Ovary (tissue), 9 donors: ENCODE results near the gene CCDC60. TPM values are rescaled to one million over a fixed set of nuclear protein-coding genes. Genes with fewer than 3 reads are reported as not detected.

Experiments used
- DNase-seq, 5 donors: peaks; one replicate each; pipeline ENCODE4 v3.0.0-alpha.2; 2019 to 2020
- H3K27ac ChIP-seq, 2 donors: fragments of 200-600 bp; one replicate each; pipeline versions ENCODE4 v1.5.1 to v1.8.0; 2019 to 2022
- H3K27me3 ChIP-seq: fragments of 200-600 bp; one replicate; pipeline ENCODE4 v1.8.0; 2022
- H3K36me3 ChIP-seq: fragments of 200-600 bp; sonication (generic); one replicate; pipeline ENCODE4 v1.5.1; 2019
- H3K4me1 ChIP-seq: one replicate; pipeline ENCODE4 v1.8.1; 2013; ENCODE audit warnings: mild to moderate bottlenecking, moderate library complexity; ENCODE audit not compliant: insufficient read depth
- H3K4me3 ChIP-seq: fragments of 200-600 bp; sonication (generic); one replicate; pipeline ENCODE4 v1.5.1; 2017
- H3K9me3 ChIP-seq, 2 donors: fragments of 200-600 bp in 1 of 2; sonication (generic) in 1 of 2; one replicate each; pipeline versions ENCODE4 v1.5.1 to v1.8.1; 2013 to 2019; ENCODE audit warnings: mild to moderate bottlenecking in 1 of 2, moderate library complexity in 1 of 2
- EP300 ChIP-seq: sonication (generic); formaldehyde crosslinking; IDR thresholded peaks from one replicate; pipeline ENCODE4 v1.6.1; 2017; ENCODE audit warnings: antibody characterized with exemption
- POLR2A ChIP-seq: fragments of 450-650 bp; IDR thresholded peaks from one replicate; pipeline ENCODE4 v1.6.1; 2017; ENCODE audit warnings: antibody characterized with exemption, mild to moderate bottlenecking, moderate library complexity
- WGBS, 3 donors: extraction: QIAGEN DNeasy Blood & Tissue Kit in 1 of 3; methylation state at CpG; one replicate each; pipeline versions ENCODE4 v1.1.5 to v1.1.7; 2013 to 2017; 5-methylcytosine and 5-hydroxymethylcytosine counted together
- intact Hi-C, 4 donors: fragments of 100-400 bp; cut with DNase I; formaldehyde crosslinking; loops; one replicate each; pipeline versions ENCODE4 v1.11.0 to v1.15.1; 2022 to 2023
- polyA plus RNA-seq, 2 donors: library from polyadenylated mRNA; stranded (reverse); fragments of 200-250 nt in 1 of 2; fragments of 350-450 nt in 1 of 2; fragmentation: Illumina TruSeq in 1 of 2; extraction: RNeasy Lipid Tissue Mini Kit (QIAGEN cat#74804) in 1 of 2; gene quantifications; one replicate each; pipeline ENCODE4 v1.2.3, GENCODE V29; 2013 to 2014
- total RNA-seq, 7 donors: library from RNA; depleted of rRNA in 2 of 7; stranded (reverse); fragments of >200 nt in 2 of 7; fragmentation: NEBNext Ultra II Directional in 3 of 7; extraction: Animal tissue kit (Norgen Biotek cat#: 25700) in 3 of 7; gene quantifications; one replicate each; pipeline versions ENCODE4 v1.1.0 to v1.2.4, GENCODE V29; 2016 to 2023
- TF ChIP-seq, protein P1 (sequence below), 3 donors: fragments of 450-650 bp in 2 of 3; fragments of 200-600 bp in 1 of 3; IDR thresholded peaks; one replicate each; pipeline versions ENCODE4 v1.5.1 to v1.8.0; 2016 to 2022; ENCODE audit warnings: antibody characterized with exemption in 3 of 3, mild to moderate bottlenecking in 1 of 3
- donor health status: DM: no; HTN: no; CAD: no; lungs with moderate emphysema.
- donor health status: DM: no; HTN: no; CAD: no.
- donor health status: Bipolar disorder and iron deficiency.
- donor health status: DM: yes; HTN: yes; CAD: no.
- donor health status: DM: no; HTN: no; CAD: no.
- donor health status: DM: yes; HTN: yes; CAD: no.

Gene CCDC60
- total and polyA plus RNA-seq, 9 donors = 0.32 to 9.1 (median 0.59) TPM; not detected in 3

DNA sequence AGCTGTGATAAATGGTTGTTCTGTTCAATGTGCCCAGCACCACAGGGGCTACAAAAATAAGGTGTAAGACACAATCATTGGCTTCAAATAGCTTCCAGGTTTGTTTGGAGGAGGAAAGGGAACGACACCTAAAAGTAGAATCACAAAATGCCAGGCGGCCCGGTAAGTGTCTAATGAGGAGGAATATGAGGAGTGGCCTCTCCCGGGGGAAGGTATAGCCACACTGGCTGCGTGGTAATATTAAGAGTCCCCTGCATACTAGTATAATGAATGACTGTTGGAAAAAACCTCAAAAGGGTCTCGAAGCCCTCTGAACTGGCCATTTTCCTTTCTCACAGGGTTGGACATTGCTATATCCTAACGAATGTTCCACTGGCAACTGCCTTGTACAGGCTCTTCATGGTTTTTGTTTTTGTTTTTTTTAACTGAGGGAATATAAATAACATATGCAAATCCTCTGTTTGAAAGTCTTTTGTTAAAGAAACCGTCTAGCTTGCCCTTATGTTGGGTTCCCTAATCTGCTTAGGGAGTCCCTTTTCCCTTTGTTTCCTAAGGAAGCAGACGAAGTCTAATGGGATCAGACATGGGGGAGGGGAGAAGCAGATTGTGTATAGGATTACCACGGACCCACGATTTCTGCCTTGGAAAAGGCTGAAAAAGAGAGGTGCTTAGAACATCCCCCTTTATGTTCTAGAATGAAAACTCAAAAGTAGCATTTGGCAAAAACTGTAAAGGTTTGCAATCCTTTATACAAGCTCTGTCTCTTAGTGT, 4.2 kb downstream of the CCDC60 start:
- Histone ChIP-seq H3K4me1 (no peaks in the 10 kb centered on the region), H3K27ac (no peak overlapping the region), H3K4me3 (no peak overlapping the region), H3K36me3 (no peaks in the 10 kb centered on the region), H3K27me3 (no peaks in the 10 kb centered on the region), H3K9me3 (no peaks in the 10 kb centered on the region)
- WGBS, 3 donors = 42 to 53% (median 42%) methylated on average over 11 of the region's 11 CpGs
- no peak for TF ChIP-seq POLR2A
- TF ChIP-seq, protein P1, sequence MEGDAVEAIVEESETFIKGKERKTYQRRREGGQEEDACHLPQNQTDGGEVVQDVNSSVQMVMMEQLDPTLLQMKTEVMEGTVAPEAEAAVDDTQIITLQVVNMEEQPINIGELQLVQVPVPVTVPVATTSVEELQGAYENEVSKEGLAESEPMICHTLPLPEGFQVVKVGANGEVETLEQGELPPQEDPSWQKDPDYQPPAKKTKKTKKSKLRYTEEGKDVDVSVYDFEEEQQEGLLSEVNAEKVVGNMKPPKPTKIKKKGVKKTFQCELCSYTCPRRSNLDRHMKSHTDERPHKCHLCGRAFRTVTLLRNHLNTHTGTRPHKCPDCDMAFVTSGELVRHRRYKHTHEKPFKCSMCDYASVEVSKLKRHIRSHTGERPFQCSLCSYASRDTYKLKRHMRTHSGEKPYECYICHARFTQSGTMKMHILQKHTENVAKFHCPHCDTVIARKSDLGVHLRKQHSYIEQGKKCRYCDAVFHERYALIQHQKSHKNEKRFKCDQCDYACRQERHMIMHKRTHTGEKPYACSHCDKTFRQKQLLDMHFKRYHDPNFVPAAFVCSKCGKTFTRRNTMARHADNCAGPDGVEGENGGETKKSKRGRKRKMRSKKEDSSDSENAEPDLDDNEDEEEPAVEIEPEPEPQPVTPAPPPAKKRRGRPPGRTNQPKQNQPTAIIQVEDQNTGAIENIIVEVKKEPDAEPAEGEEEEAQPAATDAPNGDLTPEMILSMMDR (IDR thresholded peaks at IDR 0.05) = no peak
- no peak for TF ChIP-seq EP300
- no peak for DNase-seq
- intact Hi-C loops = no loop called here

DNA sequence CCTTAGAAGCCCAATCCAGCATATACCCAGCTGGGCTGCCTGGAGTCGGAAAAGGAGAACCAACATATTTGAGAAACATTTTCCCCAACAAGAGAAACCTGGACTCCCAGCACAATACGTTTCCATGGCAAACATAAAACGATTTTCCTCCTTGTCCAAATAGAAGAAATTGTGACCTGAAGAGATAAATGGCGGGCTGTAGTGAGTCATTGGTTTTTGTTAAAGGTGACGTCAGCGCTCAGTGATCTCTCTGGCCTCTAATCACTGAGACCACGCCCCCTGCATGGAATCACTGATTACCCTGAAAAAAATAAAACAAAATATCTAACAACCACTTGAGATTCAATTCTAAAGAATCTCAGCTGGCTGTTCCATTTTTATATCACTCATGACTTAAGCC, 6.0 kb downstream of the CCDC60 start:
- H3K4me3 ChIP-seq = no peak overlapping the region
- no peak for TF ChIP-seq POLR2A
- TF ChIP-seq EP300 = no peak
- TF ChIP-seq, protein P1 (IDR thresholded peaks at IDR 0.05) = no peak
- no peak overlapping the region for H3K27ac ChIP-seq
- intact Hi-C loops = no loop called here
- no peak for DNase-seq
- H3K36me3 ChIP-seq = no peaks in the 10 kb centered on the region
- 32 to 53% (median 35%) methylated on average over 7 of the region's 7 CpGs for WGBS, 3 donors
- H3K27me3 ChIP-seq = no peaks in the 10 kb centered on the region
- no peaks in the 10 kb centered on the region for H3K9me3 ChIP-seq
- no peaks in the 10 kb centered on the region for H3K4me1 ChIP-seq

- Histone ChIP-seq H3K4me3 (no peak overlapping the region), H3K27me3 (no peaks in the 10 kb centered on the region), H3K36me3 (no peaks in the 10 kb centered on the region), H3K27ac (no peak overlapping the region), H3K4me1 (no peaks in the 10 kb centered on the region), H3K9me3 (no peaks in the 10 kb centered on the region)
- no peak for TF ChIP-seq EP300
- TF ChIP-seq POLR2A = no peak
- TF ChIP-seq, protein P1 (IDR thresholded peaks at IDR 0.05) = no peak
- DNase-seq = no peak
- 5 to 14% (median 12%) methylated on average over 5 of the region's 5 CpGs for WGBS, 3 donors
- intact Hi-C loops = no loop called here
Observed at GRCh38 chr12:119341020-119341419, 6.5 kb downstream of the CCDC60 start.

DNA sequence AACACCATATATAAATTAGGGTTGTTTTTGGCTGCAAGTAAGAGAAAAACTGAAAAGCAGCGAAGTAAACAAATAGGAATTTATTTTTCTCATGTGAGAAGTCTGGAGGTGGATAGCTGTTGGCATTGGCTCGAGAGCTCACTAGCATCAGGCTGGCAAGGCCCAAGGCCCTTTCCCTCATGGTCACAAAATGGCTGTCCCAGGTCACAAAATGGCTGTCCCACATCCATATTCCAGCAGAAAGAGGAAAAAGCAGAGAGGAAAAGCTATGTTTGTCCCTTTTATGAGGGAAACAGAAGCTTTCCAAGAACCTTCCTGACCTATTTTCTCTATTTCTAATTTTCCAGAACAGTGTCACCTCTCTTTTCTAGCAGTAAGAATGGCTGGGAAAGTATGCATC, 7.5 kb downstream of the CCDC60 start:
- TF ChIP-seq, protein P1 (IDR thresholded peaks at IDR 0.05) = no peak
- TF ChIP-seq EP300 (no peak), POLR2A (no peak)
- intact Hi-C loops = no loop called here
- 85 to 88% (median 87%) methylated on average over 2 of the region's 2 CpGs for WGBS, 3 donors
- Histone ChIP-seq H3K36me3 (no peaks in the 10 kb centered on the region), H3K4me3 (no peak overlapping the region), H3K27ac (no peak overlapping the region), H3K4me1 (no peaks in the 10 kb centered on the region), H3K9me3 (no peaks in the 10 kb centered on the region), H3K27me3 (no peaks in the 10 kb centered on the region)
- DNase-seq = no peak
